ENCODE measurements around the gene SFXN3.

- TF ChIP-seq CTCF (IDR thresholded peaks at IDR 0.05; ENCODE audit: borderline replicate concordance, extremely low read depth, low read length, poor library complexity, severe bottlenecking) (peak; percentile 66), EZH2 (IDR thresholded peaks at IDR 0.05; ENCODE audit: borderline replicate concordance, low read depth, low read length, severe bottlenecking) (no peak)
These were observed 19.4 kb downstream of the SFXN3 start for GRCh38 chr10:101050208-101051069.

Data from DND-41 (cell line).